Mesodermal cell (in vitro differentiated cells): ENCODE results near the gene COL9A1.

Source experiments
- H3K27ac ChIP-seq: 2 replicates; pipeline ENCODE4 v1.7.0; 2013; ENCODE audit warnings: mild to moderate bottlenecking, low read depth, low read length, moderate library complexity; ENCODE audit not compliant: severe bottlenecking
- H3K36me3 ChIP-seq: 2 replicates; pipeline ENCODE4 v1.7.1; 2013; ENCODE audit warnings: mild to moderate bottlenecking, low read length, moderate library complexity; ENCODE audit not compliant: control insufficient read depth, insufficient read depth
- H3K4me1 ChIP-seq: one replicate; pipeline ENCODE4 v1.7.1; 2013; ENCODE audit warnings: mild to moderate bottlenecking, low read length; ENCODE audit not compliant: insufficient read depth, control insufficient read depth, poor library complexity, severe bottlenecking
- H3K4me3 ChIP-seq: 2 replicates; pipeline ENCODE4 v1.7.0; 2013; ENCODE audit warnings: low read length, control low read depth, mild to moderate bottlenecking; ENCODE audit not compliant: insufficient read depth, poor library complexity, severe bottlenecking; ENCODE audit errors: extremely low read depth
- H3K9me3 ChIP-seq: 2 replicates; pipeline ENCODE4 v1.7.1; 2013; ENCODE audit warnings: mild to moderate bottlenecking, low read length, moderate library complexity; ENCODE audit not compliant: control insufficient read depth
- WGBS, 2 experiments: methylation state at CpG; one replicate each; pipeline ENCODE4 v1.1.5; 2013; ENCODE audit warnings: missing lambda C conversion rate in 2 of 2; ENCODE audit not compliant: insufficient coverage in 2 of 2; 5-methylcytosine and 5-hydroxymethylcytosine counted together

Gene COL9A1

DNA sequence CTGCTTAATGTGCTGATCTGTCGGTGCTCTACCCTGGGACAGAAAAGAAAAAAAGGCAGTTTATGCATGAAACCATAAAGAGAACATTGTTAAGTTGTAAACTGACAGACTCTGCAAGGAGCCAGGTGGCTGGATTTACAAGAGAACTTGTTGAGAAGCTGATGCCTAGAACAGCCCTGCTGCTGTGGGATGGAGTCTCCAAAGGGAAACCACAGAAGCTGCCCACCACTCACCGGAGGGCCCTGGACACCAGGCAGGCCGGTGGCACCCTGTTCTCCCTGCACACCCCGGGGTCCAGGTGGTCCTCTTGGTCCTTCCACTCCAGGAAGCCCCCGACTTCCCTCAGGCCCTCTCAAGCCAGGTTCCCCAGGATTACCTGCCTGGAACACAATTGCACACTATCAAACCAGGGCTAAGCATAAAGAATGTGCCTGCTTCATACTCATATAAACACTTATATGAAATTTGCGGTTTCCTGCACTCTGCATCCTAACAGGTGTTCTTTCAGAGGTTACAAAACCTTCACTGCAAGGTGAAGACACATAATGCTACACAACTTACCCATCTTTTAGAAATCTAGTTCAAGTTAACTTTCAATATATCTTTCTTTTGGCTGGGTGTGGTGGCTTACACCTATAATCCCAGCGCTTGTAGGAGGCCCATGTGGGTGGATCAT is 68.2 kb downstream of the COL9A1 start:
- Histone ChIP-seq H3K4me1 (no peaks in the 10 kb centered on the region), H3K27ac (no peak overlapping the region), H3K4me3 (no peak overlapping the region), H3K9me3 (no peaks in the 10 kb centered on the region), H3K36me3 (no peaks in the 10 kb centered on the region)
- 91 to 93% methylated on average over 4 to 6 of the region's 7 CpGs for WGBS, 2 experiments

DNA sequence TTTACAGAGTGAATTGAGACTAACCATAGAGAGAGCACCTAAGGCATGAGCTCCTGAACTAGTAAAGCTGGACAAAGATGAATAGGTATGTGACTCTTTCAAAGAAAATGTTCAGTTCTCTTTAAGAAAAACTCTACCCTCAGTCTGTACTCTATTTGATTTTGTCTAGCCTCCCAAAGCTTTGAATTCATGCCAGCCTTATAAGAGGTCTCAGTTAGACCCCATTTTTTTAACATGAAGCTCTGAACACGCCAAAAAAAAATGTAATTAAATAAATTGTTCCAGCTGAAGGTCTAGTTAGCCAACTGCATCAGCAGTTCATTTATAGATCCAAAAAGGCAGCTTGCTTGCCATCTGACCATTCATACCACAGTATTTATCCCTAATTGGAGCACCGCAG is 71.6 kb downstream of the COL9A1 start:
- Histone ChIP-seq H3K27ac (no peak overlapping the region), H3K4me1 (no peaks in the 10 kb centered on the region), H3K4me3 (no peak overlapping the region), H3K9me3 (no peaks in the 10 kb centered on the region), H3K36me3 (no peaks in the 10 kb centered on the region)
- 90 to 100% methylated on average over 1 to 2 of the region's 2 CpGs for WGBS, 2 experiments

DNA sequence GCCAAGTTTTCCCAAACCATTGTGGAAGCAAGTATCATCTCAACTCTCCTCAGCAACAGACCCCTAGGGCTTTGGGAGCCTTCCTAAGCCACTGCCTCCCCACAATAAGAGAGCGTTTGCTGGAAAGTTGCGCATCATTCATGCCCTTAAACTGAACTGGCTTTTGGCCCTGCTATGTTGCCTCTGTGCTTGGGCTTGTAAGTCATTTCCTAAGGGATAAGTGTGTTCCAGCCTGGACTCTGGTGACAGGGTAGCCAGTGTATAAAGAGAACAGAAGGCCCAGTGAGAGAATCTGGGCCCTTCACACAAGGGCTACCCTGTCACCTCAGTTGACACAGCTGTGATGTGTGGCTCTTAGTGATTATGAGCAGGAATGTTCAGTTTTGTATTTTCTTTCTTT is 77.8 kb downstream of the COL9A1 start:
- Histone ChIP-seq H3K4me1 (no peaks in the 10 kb centered on the region), H3K9me3 (no peaks in the 10 kb centered on the region)
- 88 to 100% methylated on average over 2 of the region's 2 CpGs for WGBS, 2 experiments

DNA sequence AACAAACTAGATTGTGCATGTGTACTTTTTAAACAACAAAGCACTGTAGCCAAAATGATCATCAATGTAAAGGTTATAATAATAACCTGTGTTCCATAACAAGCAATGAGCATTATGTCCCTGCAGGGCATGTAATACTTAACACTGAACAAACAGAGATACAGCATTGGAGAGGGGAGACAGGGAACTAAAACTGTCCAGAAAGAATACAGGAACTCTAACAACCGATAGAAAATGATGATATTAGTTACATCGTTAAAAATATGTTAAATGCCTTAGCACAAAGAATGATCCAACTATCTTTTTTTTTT is 80.5 kb downstream of the COL9A1 start:
- H3K9me3 ChIP-seq, result no peaks in the 10 kb centered on the region
- no peaks in the 10 kb centered on the region for H3K4me1 ChIP-seq
- H3K4me3 ChIP-seq, result no peak overlapping the region
- no peak overlapping the region for H3K27ac ChIP-seq
- no peaks in the 10 kb centered on the region for H3K36me3 ChIP-seq
- WGBS, 2 experiments, result no CpG with 5 or more reads among the region's 2 CpGs

More for the DNA sequence above, 77.8 kb downstream of the COL9A1 start:
- no peak overlapping the region for H3K27ac ChIP-seq
- no peaks in the 10 kb centered on the region for H3K36me3 ChIP-seq
- H3K4me3 ChIP-seq, result no peak overlapping the region

DNA sequence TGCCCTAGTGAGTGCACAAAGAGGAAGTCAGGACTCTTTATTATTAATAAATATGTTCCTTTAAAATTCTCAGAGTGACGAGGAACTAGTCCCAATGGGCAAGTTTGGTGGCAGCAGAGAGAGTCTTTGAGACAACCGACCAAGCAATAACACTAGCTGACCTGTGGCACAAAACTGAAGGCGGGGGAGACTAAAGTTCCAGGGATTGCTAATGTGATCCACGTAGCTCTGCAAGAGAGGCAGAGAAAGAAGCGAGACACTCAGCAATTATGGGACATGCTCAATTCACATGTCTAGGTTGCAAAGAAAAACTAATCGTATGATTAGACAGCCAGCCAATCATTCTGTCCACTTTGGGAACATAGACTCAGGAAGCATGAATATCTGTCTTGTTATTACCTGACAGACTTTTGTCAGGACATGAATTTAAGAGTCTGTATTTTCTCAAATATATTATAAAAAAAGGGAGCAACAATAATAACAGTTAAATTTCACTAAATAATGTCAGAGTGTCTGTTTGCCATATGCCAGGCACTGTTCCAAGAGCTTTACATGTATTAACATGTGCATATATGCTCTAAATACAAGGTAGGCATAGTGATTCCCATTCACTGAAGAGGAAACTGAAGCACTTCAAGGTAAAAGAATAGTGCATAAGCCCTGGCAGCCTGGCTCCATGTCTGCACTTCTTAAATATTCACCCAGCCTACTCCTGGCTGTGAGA is 81.0 kb downstream of the COL9A1 start:
- no peak overlapping the region for H3K4me3 ChIP-seq
- H3K27ac ChIP-seq, result no peak overlapping the region
- 85% methylated on average over 5 to 6 of the region's 6 CpGs for whole genome bisulfite sequencing, 2 experiments
- H3K36me3 ChIP-seq, result no peaks in the 10 kb centered on the region
- no peaks in the 10 kb centered on the region for H3K4me1 ChIP-seq
- H3K9me3 ChIP-seq, result no peaks in the 10 kb centered on the region

DNA sequence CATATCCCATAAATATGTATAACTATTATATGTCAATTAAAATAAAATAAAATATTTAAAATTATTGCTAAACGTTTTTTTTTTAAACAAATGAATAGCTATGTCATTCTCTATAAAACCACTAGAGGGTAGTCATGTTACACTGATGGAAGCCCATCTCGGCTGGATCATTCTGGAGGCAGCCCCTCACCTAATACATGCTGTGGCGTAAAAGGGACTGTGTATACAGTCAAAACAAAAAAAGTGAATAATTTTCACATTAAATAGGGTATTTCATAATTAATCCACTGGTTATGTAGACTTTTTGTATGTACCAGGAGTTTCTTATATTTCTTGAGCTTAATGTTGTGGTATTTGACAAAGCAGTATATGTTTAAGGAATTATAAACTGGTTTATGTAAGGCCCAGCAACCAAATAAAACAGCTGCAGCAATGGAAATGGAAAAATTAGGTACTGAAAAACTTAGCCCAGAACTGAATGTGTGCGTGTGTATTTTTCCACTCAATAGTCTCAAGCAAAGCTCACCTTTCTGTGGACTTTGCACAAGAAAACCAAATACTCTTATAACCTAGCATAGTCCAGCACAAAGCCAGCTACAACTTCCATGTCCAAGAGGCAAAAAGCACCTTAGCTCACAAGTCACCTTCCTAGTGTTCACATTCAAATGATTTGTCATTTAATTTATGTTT is 81.7 kb downstream of the COL9A1 start:
- no peaks in the 10 kb centered on the region for H3K4me1 ChIP-seq
- H3K27ac ChIP-seq, result no peak overlapping the region
- WGBS, 2 experiments, result 67% methylated on average over 1 of the region's 4 CpGs; no CpG with 5 or more reads in 1 of the 2 experiments
- H3K4me3 ChIP-seq, result no peak overlapping the region
- no peaks in the 10 kb centered on the region for H3K9me3 ChIP-seq
- no peaks in the 10 kb centered on the region for H3K36me3 ChIP-seq

DNA sequence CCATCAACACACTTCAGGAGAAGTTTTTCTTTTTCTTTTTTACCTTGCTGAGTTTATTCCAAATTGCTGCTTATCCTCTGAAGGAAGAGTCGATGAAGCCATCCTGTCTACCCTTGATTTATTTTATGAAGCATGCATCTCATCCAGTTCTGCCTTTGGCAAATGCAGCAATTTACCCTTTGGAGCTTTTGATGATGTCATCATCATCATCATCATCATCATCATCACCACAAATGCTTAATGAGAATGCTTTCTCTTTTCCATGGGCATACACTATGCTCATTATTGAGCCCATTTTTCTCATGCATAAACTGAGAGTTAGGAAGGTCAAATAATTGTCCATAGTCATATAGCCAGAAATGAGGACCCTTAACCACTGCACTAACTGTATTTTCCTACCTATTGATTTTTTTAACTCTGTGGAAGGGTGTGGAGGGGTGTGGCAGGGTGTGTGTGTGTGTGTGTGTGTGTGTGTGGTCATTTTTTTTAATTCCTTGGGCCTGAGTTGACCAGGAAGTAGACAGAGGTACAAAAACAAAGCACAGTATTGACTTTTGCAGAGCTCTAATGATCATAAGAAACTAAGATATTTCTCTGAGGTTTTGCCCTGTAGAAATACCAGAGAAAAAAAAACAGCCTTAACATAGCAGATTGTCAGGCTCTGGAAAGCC is 82.8 kb downstream of the COL9A1 start:
- no peaks in the 10 kb centered on the region for H3K4me1 ChIP-seq
- H3K9me3 ChIP-seq, result no peaks in the 10 kb centered on the region
- no peak overlapping the region for H3K4me3 ChIP-seq
- WGBS, 2 experiments, result 88% methylated on average over 1 of the region's 1 CpG; no CpG with 5 or more reads in 1 of the 2 experiments
- no peaks in the 10 kb centered on the region for H3K36me3 ChIP-seq
- H3K27ac ChIP-seq, result no peak overlapping the region

DNA sequence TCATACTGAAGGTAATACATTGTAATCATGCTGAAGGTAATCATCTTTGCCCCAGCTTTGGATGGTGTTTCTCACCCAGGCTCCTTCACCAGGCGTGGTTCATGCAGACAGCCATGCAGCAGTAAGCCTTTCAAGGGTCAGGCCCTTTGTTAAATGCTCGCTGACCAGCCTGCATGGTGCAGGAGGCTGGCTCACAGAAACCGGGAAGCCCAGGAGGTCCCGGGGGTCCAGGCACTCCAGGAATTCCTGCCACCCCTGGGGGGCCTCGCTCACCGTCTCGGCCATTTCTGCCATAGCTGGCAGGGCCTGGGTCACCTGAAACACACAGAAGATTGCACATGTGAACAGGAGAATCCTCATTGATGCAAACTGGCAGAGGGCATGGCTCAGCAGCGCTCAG is 86.1 kb downstream of the COL9A1 start:
- Histone ChIP-seq H3K36me3 (no peaks in the 10 kb centered on the region), H3K4me3 (no peak overlapping the region), H3K9me3 (no peaks in the 10 kb centered on the region), H3K4me1 (no peaks in the 10 kb centered on the region), H3K27ac (no peak overlapping the region)
- WGBS, 2 experiments, result 61 to 67% methylated on average over 8 of the region's 8 CpGs

DNA sequence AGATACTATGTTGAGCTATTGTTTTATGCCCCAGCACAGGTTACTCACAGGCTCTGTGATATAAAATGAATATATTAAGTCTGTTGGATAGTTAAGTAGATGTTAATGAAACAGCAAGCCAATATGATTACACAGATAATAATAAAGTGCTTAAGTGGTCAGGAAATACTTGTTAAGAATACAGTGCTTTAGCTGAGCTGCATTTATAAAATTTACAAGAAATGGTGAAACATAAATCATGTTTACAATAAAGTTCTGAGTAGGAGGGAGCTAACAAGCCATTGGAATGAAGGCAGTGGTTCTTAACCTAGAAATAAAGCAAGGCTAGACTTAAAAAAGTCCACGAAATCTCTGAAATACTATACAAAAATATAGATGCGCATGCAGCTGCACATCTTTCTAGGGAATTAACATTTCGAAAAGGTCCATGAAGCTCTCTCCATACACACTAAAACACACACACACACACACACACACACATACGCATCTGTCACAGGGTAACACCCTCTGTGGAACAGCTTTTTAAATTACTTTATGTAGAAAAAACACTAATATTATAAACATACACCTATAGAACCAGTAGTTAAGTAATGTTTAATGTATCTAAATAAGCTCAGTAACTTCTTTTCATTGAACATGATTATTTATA is 87.3 kb downstream of the COL9A1 start:
- H3K27ac ChIP-seq, result no peak overlapping the region
- 67 to 79% methylated on average over 2 of the region's 4 CpGs for WGBS, 2 experiments
- no peaks in the 10 kb centered on the region for H3K4me1 ChIP-seq
- H3K4me3 ChIP-seq, result no peak overlapping the region
- no peaks in the 10 kb centered on the region for H3K9me3 ChIP-seq
- H3K36me3 ChIP-seq, result no peaks in the 10 kb centered on the region

DNA sequence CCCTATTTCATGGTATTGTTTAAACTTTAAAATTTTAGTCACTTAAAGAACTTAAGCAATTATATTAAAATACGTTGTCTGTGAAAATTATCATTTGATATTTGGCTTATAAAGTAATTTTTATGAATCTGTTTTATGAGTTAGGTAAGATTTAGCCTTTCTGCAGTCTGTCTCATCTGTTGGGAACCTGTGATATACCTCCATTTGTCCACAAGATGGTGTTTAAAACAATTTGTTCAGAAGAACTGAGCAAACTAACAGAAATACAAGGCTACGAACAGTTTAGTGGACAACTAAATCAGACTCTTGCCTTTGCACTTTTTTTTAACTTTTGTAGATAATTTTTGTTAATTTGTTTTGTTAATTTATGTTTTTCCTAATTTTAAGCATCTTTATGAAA is 92.4 kb downstream of the COL9A1 start:
- no peaks in the 10 kb centered on the region for H3K36me3 ChIP-seq
- WGBS, 2 experiments, result 60% methylated on average over 1 of the region's 2 CpGs; no CpG with 5 or more reads in 1 of the 2 experiments

More for the DNA sequence above, 92.4 kb downstream of the COL9A1 start:
- Histone ChIP-seq H3K4me3 (no peak overlapping the region), H3K27ac (no peak overlapping the region), H3K9me3 (no peaks in the 10 kb centered on the region), H3K4me1 (no peaks in the 10 kb centered on the region)
